NT2/D1 (cell line): ENCODE data around the gene RTEL1.

Source experiments
- SUZ12 ChIP-seq: IDR thresholded peaks from 2 replicates; pipeline ENCODE4 v1.6.1; 2011; ENCODE audit not compliant: insufficient read length, insufficient read depth; ENCODE audit errors: extremely low read depth
- YY1 ChIP-seq: IDR thresholded peaks from 2 replicates; pipeline ENCODE4 v1.6.1; 2011; ENCODE audit not compliant: insufficient read length, insufficient read depth
- ZNF274 ChIP-seq: IDR thresholded peaks from 2 replicates; pipeline ENCODE4 v1.6.1; 2011; ENCODE audit warnings: mild to moderate bottlenecking, low read depth, low read length

- TF ChIP-seq ZNF274 (no peak), SUZ12 (no peak), YY1 (no peak)
These were observed 53.1 kb downstream of the RTEL1 start for GRCh38 chr20:63711085-63711645.
